HG02970 (cell line): Measurements from ENCODE around the gene RNF14.

Source experiments
- ATAC-seq: cut with Tn5 transposase; IDR thresholded peaks from one replicate; pipeline ENCODE4 v1.9.1; 2021; ENCODE audit warnings: mild to moderate bottlenecking, moderate library complexity, moderate number of reproducible peaks; ENCODE audit not compliant: unreplicated experiment, low FRiP score

Gene RNF14

DNA sequence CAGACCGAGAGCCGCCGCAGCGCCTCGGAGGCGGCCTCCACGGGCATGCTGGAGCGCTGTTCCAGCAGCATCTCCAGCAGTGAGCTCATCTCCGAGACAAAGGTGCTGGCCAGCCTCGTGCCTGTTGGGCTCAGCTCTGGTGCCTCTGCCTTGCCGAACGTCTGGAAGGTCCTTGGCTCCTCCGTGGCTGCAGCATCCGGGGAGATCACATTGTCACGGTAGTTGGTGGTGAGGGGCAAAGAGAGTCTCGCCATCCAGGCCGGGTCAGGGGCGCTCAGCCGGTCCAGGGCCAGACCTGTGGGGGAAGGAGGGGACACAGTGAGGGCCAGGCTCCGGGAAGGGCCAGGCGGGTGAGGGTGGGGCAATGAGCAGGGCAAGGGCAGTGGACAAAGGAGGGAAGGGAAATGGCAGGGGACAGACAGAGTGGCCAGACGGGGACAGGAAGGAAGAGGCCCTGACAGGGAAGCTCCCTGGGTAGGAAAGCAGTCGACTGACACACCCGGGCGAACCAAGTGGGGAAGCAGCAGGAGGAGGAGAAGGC is 23.3 kb upstream of the RNF14 start:
- ATAC-seq = no peak

DNA sequence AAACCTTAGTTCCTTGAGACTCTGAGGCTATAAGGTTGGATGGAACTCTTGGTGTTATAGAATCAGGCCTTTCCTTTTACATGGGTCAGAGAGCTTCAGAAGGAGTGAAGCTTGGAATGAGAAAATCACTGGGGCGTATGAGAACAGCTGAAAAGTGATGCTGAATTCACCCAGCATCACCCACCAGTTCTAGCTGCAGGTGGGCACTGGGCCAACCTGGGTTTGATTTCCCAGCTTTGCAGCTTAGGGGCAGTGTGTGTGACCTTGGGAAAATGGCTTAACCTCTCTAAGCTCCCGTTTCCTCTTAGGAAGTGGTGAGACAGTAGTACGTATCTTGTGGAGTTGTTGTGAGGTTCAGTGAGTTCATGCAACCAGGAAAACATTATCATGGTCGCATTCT is 21.6 kb upstream of the RNF14 start:
- no peak for ATAC-seq

DNA sequence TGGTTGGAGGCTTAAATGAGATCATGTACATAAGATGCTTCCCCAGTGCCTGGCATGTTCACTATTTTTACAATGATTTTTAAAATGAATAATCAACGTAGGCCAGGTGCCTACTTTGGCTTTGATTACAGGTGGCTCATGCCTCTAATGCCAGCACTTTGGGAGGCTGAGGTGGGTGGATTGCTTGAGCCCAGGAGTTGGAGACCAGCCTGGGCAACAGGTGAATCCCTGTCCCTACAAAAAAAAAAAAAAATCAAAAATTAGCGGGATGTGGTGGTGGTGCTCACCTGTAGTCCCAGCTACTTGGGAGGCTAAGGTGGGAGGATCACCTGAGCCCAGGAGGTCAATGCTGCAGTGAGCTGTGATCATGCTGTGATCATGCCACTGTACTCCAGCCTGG is 20.1 kb upstream of the RNF14 start:
- no peak for ATAC-seq

GRCh38 chr5:141949511-141949910 is 19.4 kb upstream of the RNF14 start:
- no peak for ATAC-seq

DNA sequence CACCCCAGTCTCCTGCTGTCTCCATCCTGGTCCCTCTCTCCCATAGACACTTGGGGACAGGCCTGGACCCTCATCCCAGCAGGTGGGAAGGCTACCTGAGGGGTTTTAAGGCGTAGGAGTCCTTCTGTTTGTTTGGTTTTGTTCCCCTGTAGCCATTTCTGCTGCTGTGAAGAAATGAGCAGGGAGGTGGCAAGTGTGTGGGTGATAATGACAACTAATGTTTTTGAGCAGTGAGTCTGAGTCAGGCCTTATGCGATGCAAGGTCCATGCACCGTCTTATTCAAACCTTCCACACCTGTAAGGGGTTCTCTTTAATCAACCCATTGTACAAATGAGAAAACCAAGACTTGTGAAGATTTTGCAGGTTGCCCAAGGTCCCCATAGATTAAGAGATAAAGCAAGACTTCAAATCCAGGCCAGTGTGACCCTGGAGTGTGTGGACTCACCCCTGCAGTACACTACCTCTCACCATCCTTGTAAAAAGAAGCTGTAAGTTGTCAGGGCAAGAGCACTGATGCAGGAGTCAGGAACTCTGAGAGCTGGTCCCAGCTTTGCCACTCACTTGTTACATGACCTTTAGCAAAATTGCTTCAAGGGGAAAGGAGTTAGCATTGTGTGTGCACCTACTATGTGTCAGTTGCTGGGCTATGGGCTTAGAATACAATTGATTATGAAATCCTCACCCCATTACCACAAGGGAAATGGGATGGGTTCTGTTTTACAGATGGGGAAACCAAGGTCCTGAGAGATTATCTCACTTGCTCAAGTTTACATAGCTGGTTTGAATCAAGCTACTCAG is 18.5 kb upstream of the RNF14 start:
- no peak for ATAC-seq

- no peak for ATAC-seq
These were observed 17.5 kb upstream of the RNF14 start for GRCh38 chr5:141951332-141951781.

- no peak for ATAC-seq
These were observed 16.9 kb upstream of the RNF14 start for GRCh38 chr5:141952020-141952419.

DNA sequence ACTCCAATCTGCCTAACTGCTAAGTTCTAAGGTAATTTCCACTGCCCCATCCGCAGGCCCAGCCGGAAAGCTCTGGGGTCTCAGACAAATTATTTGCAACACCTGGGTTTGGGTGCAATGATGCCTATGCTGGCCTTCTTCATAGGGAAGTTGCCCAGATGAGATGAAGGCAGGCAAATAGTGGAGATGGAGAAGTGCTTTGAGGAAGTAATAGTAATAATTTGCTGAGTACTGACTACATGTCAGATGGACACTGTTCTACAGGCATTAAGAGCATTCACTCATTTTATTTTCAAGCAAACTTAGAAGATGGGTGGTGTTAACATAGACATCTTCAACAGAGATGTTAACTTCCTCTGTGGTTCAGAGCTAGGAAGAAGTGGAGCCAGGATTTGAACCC is 14.7 kb upstream of the RNF14 start:
- ATAC-seq = no peak

GRCh38 chr5:141957367-141957996 is 11.4 kb upstream of the RNF14 start:
- no peak for ATAC-seq

- no peak for ATAC-seq
These were observed 10.8 kb upstream of the RNF14 start, which contains the start of gene PCDH12 for GRCh38 chr5:141958113-141958512. Gene PCDH12, minus strand, starts transcription at chr5:141958202. Its CDS starts 351 bp downstream, at chr5:141957851.

DNA sequence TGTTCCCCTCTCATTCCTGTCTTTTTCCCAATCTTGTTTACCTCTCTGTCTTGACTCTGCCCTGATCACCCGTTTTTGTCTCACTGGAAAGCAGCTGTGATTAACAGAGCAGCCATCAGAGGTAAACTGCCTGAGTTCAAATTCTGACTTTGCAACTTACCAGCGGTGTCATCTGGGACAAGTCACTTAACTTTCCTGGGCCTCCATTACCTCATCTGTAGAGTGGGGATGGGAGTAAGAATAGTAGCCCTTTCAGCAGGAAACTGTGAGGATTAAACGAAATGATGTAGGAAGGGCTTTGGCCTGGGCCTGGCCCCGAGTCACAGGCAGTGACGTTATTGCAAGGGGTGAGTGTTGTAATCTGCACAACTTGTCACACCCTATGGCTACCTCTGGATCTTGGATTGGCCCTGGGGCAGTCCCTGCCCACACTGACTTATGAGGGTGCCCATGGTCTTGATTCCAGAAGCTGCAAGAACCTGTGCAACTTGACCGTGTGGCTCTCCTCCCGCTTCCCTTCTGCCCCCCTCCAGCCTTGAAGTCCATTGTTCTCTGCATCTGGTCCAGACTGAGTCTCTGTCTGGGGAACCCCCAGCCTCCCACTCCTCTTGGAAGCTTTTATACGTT is 10.2 kb upstream of the RNF14 start:
- ATAC-seq = no peak

GRCh38 chr5:141960018-141960417 is 8.9 kb upstream of the RNF14 start:
- ATAC-seq = no peak

DNA sequence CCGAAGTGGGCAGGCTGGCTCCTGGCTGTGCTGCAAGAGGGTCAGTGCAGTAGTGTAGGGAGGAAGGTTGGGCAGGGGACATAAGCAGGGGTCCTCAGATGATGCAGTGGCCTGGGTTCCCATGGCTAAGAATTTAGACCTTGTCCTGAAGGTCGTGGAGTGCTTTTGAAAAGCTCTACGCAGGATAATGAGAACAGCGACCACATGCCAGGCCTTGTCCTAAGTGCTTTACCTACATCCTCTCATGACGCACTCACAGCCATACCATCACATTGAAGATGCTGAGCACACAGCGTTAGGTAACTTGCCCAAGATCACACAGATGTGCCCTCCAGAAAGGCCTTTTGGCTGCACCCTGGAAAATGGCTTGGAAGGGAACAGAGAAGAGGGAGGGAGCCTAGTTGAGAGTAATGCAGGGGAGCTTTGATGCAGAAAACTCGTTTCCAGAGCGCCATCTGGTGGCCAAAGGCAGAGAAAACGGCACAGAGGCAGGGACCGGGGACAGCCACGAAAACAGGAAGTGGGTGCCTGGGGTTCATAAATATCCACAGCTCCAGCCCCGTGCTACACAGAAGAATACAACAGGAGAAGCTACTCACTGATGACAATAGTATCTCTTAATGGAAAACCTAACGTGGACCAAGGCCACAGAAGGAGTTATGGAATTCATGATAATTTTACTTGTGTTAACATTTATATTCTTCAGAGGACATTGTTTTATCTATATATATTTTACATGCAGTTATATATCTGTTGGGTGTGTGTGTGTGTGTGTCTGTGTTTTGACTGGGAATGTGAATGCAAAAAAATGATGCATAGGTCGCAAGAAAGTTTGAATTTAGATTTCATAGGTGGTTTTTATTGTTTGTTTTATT is 8.2 kb upstream of the RNF14 start:
- peak; percentile 66 for ATAC-seq

GRCh38 chr5:141961466-141961865 is 7.4 kb upstream of the RNF14 start:
- ATAC-seq = no peak

- no peak for ATAC-seq
These were observed 5.2 kb upstream of the RNF14 start for GRCh38 chr5:141963701-141964100.

DNA sequence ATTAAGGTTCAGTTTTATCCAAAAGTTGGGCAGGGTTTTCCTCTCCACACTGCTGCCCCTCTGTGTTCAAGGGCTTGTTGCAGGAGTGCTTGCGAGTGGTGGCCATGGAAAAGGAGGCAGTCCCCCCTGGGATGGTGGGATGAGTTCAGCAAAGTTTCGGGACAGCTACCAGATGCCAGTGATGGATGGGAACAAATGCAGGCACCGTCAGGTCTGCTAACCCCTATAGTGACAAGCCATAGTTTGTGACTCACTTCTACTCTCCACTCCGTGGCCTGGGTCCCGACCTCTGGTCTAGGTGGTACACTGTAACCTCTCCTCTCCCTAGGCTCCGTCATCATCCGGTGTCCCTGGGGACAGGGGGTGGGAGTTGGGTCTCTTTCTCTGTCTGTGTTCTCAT is 3.8 kb upstream of the RNF14 start:
- ATAC-seq = no peak

GRCh38 chr5:141966275-141966962 is 2.5 kb upstream of the RNF14 start:
- no peak for ATAC-seq

- ATAC-seq = no peak
These were observed 2.0 kb upstream of the RNF14 start for GRCh38 chr5:141966963-141967333.
